ENCODE data around the gene ADSS2.
A peak's percentile ranks its signal among the peaks of the same experiment; 100 is the strongest.

The ADSS2 gene

GRCh38 chr1:244445320-244446181, 6.2 kb downstream of the ADSS2 start:
- no peak for DNase-seq (ENCODE audit: low spot score)

GRCh38 chr1:244444854-244445253, 6.9 kb downstream of the ADSS2 start:
- DNase-seq (ENCODE audit: low spot score), result no peak

- DNase-seq (ENCODE audit: low spot score), result no peak
These were observed 8.9 kb downstream of the ADSS2 start for GRCh38 chr1:244442850-244443249.

- no peak for DNase-seq (ENCODE audit: low spot score)
These were observed 12.2 kb downstream of the ADSS2 start for GRCh38 chr1:244439391-244440032.

- no peak for DNase-seq (ENCODE audit: low spot score)
These were observed 14.6 kb downstream of the ADSS2 start for GRCh38 chr1:244437086-244437468.

- DNase-seq (ENCODE audit: low spot score), result no peak
These were observed 15.2 kb downstream of the ADSS2 start for GRCh38 chr1:244436336-244437085.

- peak; percentile 29 for DNase-seq (ENCODE audit: low spot score)
These were observed 16.0 kb downstream of the ADSS2 start for GRCh38 chr1:244435562-244436205.

GRCh38 chr1:244431166-244431565, 20.5 kb downstream of the ADSS2 start:
- no peak for DNase-seq (ENCODE audit: low spot score)

- DNase-seq (ENCODE audit: low spot score), result no peak
These were observed 21.9 kb downstream of the ADSS2 start for GRCh38 chr1:244429818-244430217.

GRCh38 chr1:244427647-244428046, 24.1 kb downstream of the ADSS2 start:
- DNase-seq (ENCODE audit: low spot score), result no peak

GRCh38 chr1:244424649-244425334, 26.9 kb downstream of the ADSS2 start:
- DNase-seq (ENCODE audit: low spot score), result no peak

GRCh38 chr1:244422174-244422573, 29.5 kb downstream of the ADSS2 start:
- DNase-seq (ENCODE audit: low spot score), result no peak

- DNase-seq (ENCODE audit: low spot score), result no peak
These were observed 32.7 kb downstream of the ADSS2 start for GRCh38 chr1:244419024-244419423.

- peak; percentile 58 for DNase-seq (ENCODE audit: low spot score)
These were observed 37.2 kb downstream of the ADSS2 start for GRCh38 chr1:244414543-244414942.

- no peak for DNase-seq (ENCODE audit: low spot score)
These were observed 38.0 kb downstream of the ADSS2 start for GRCh38 chr1:244413736-244414135.

- DNase-seq (ENCODE audit: low spot score), result no peak
These were observed 39.5 kb downstream of the ADSS2 start for GRCh38 chr1:244412176-244412575.

- DNase-seq (ENCODE audit: low spot score), result no peak
These were observed 42.0 kb downstream of the ADSS2 start for GRCh38 chr1:244409701-244410100.

GRCh38 chr1:244406337-244406736, 45.4 kb downstream of the ADSS2 start:
- no peak for DNase-seq (ENCODE audit: low spot score)

GRCh38 chr1:244405856-244406255, 45.9 kb downstream of the ADSS2 start:
- DNase-seq (ENCODE audit: low spot score), result no peak

GRCh38 chr1:244403431-244403830, 48.3 kb downstream of the ADSS2 start:
- DNase-seq (ENCODE audit: low spot score), result no peak

- no peak for DNase-seq (ENCODE audit: low spot score)
These were observed 50.7 kb downstream of the ADSS2 start for GRCh38 chr1:244400974-244401373.

- DNase-seq (ENCODE audit: low spot score), result no peak
These were observed 54.6 kb downstream of the ADSS2 start for GRCh38 chr1:244397131-244397530.

All from kidney tubule cell (primary cell).